ENCODE results near the gene TPSAB1. TPM values are rescaled to one million over a fixed set of nuclear protein-coding genes. Genes with fewer than 3 reads are reported as not detected.
"Not testable (repeated sequence)": the region's sequence is repeated elsewhere in the genome, so short reads cannot be mapped to it uniquely, and the experiment has no call there.

Gene TPSAB1
- polyA plus RNA-seq, 1 experiment: not detected

GRCh38 chr16:1244881-1245280 is 4.4 kb downstream of the TPSAB1 start:
- H3K36me3 ChIP-seq (ENCODE audit: control insufficient read depth, insufficient read depth, low read length): no peaks in the 10 kb centered on the region
- DNase-seq (ENCODE audit: low read depth): no peak
- no peak for TF ChIP-seq CTCF (IDR thresholded peaks at IDR 0.05; ENCODE audit: insufficient read depth, low read depth, low read length)
- ChIA-PET CTCF (interaction anchor here (0.8 kb wide), 1 partner anchor 27 kb away, joined by 3 read pairs; no protein-coding TSS in a partner anchor), POLR2A (no interaction called here)
- H3K4me3 ChIP-seq (ENCODE audit: low read depth, low read length): no peak overlapping the region
- H3K27me3 ChIP-seq (ENCODE audit: control insufficient read depth, insufficient read depth, low read length): no peaks in the 10 kb centered on the region

GRCh38 chr16:1245452-1246020 is 5.0 kb downstream of the TPSAB1 start:
- H3K4me3 ChIP-seq (ENCODE audit: low read depth, low read length): no peak overlapping the region
- no peak for DNase-seq (ENCODE audit: low read depth)
- POLR2A ChIA-PET: no interaction called here
- H3K36me3 ChIP-seq (ENCODE audit: control insufficient read depth, insufficient read depth, low read length): no peaks in the 10 kb centered on the region
- CTCF ChIA-PET: interaction anchor here (0.8 kb wide), 1 partner anchor 26 kb away, joined by 3 read pairs; no protein-coding TSS in a partner anchor
- TF ChIP-seq CTCF (IDR thresholded peaks at IDR 0.05; ENCODE audit: insufficient read depth, low read depth, low read length): no peak
- no peaks in the 10 kb centered on the region for H3K27me3 ChIP-seq (ENCODE audit: control insufficient read depth, insufficient read depth, low read length)

- CTCF ChIA-PET; H3K4me3 ChIP-seq (ENCODE audit: low read depth, low read length); POLR2A ChIA-PET; H3K36me3 ChIP-seq (ENCODE audit: control insufficient read depth, insufficient read depth, low read length); H3K27me3 ChIP-seq (ENCODE audit: control insufficient read depth, insufficient read depth, low read length); DNase-seq (ENCODE audit: low read depth): not testable (repeated sequence)
Measured at GRCh38 chr16:1247903-1248537, 7.5 kb downstream of the TPSAB1 start.

- DNase-seq (ENCODE audit: low read depth); POLR2A ChIA-PET; H3K4me3 ChIP-seq (ENCODE audit: low read depth, low read length); H3K36me3 ChIP-seq (ENCODE audit: control insufficient read depth, insufficient read depth, low read length); CTCF ChIA-PET; H3K27me3 ChIP-seq (ENCODE audit: control insufficient read depth, insufficient read depth, low read length): not testable (repeated sequence)
Measured at GRCh38 chr16:1249031-1249755, 8.7 kb downstream of the TPSAB1 start.

GRCh38 chr16:1253701-1254364 is 13.3 kb downstream of the TPSAB1 start:
- CTCF ChIA-PET; H3K27me3 ChIP-seq (ENCODE audit: control insufficient read depth, insufficient read depth, low read length); H3K4me3 ChIP-seq (ENCODE audit: low read depth, low read length); POLR2A ChIA-PET; H3K36me3 ChIP-seq (ENCODE audit: control insufficient read depth, insufficient read depth, low read length); DNase-seq (ENCODE audit: low read depth): not testable (repeated sequence)

- CTCF ChIA-PET: not testable (repeated sequence)
Measured at GRCh38 chr16:1254821-1255220, 14.3 kb downstream of the TPSAB1 start.

GRCh38 chr16:1255276-1256122 is 15.0 kb downstream of the TPSAB1 start, which contains the start of gene TPSD1:
Gene TPSD1 (plus strand): TSS chr16:1256069. CDS start chr16:1256281, 212 bp downstream.
- H3K36me3 ChIP-seq (ENCODE audit: control insufficient read depth, insufficient read depth, low read length); H3K4me3 ChIP-seq (ENCODE audit: low read depth, low read length); CTCF ChIA-PET; DNase-seq (ENCODE audit: low read depth); POLR2A ChIA-PET: not testable (repeated sequence)
- H3K27me3 ChIP-seq (ENCODE audit: control insufficient read depth, insufficient read depth, low read length): peaks cover 13% of the 10 kb centered on the region; the same call in 1 of the 2 replicates

More at GRCh38 chr16:1254821-1255220, 14.3 kb downstream of the TPSAB1 start:
- H3K27me3 ChIP-seq (ENCODE audit: control insufficient read depth, insufficient read depth, low read length); POLR2A ChIA-PET; DNase-seq (ENCODE audit: low read depth); H3K36me3 ChIP-seq (ENCODE audit: control insufficient read depth, insufficient read depth, low read length); H3K4me3 ChIP-seq (ENCODE audit: low read depth, low read length): not testable (repeated sequence)

- DNase-seq (ENCODE audit: low read depth); H3K4me3 ChIP-seq (ENCODE audit: low read depth, low read length); POLR2A ChIA-PET; H3K36me3 ChIP-seq (ENCODE audit: control insufficient read depth, insufficient read depth, low read length); CTCF ChIA-PET: not testable (repeated sequence)
- H3K27me3 ChIP-seq (ENCODE audit: control insufficient read depth, insufficient read depth, low read length): peaks cover 17% of the 10 kb centered on the region
Measured at GRCh38 chr16:1256296-1256873, 15.9 kb downstream of the TPSAB1 start.
